Measurements from ENCODE around the gene SPDEF. TPM values are rescaled to one million over a fixed set of nuclear protein-coding genes. Genes with fewer than 3 reads are reported as not detected.

The SPDEF gene
- total RNA-seq, 1 donor from 2014 or later = 0.12 TPM

- Mint-ChIP-seq H3K9me3 (no peaks in the 10 kb centered on the region), H3K27ac (ENCODE audit: unreplicated experiment) (no peak overlapping the region), H3K4me1 (peaks cover 3% of the 10 kb centered on the region), H3K36me3 (ENCODE audit: low read depth) (peaks cover 3% of the 10 kb centered on the region), H3K27me3 (ENCODE audit: low read depth) (no peaks in the 10 kb centered on the region), H3K4me3 (no peak overlapping the region)
- TF ChIP-seq CTCF (conservative IDR thresholded peaks at IDR 0.05) = no peak
- no peak for DNase-seq (ENCODE audit: low read depth, low spot score)
These were observed 37.6 kb upstream of the SPDEF start for GRCh38 chr6:34593701-34594100.

GRCh38 chr6:34592208-34592952 is 36.3 kb upstream of the SPDEF start:
- Mint-ChIP-seq H3K27me3 (ENCODE audit: low read depth) (no peaks in the 10 kb centered on the region), H3K36me3 (ENCODE audit: low read depth) (peaks cover 3% of the 10 kb centered on the region), H3K4me1 (peaks cover 3% of the 10 kb centered on the region), H3K9me3 (no peaks in the 10 kb centered on the region), H3K27ac (ENCODE audit: unreplicated experiment) (no peak overlapping the region), H3K4me3 (no peak overlapping the region)
- DNase-seq (ENCODE audit: low read depth, low spot score) = no peak
- no peak for TF ChIP-seq CTCF (conservative IDR thresholded peaks at IDR 0.05)

GRCh38 chr6:34589691-34590090 is 33.6 kb upstream of the SPDEF start:
- H3K27me3 Mint-ChIP-seq (ENCODE audit: low read depth) = no peaks in the 10 kb centered on the region
- no peak for TF ChIP-seq CTCF (conservative IDR thresholded peaks at IDR 0.05)

GRCh38 chr6:34589140-34589539 is 33.0 kb upstream of the SPDEF start:
- TF ChIP-seq CTCF (conservative IDR thresholded peaks at IDR 0.05) = no peak
- Mint-ChIP-seq H3K27me3 (ENCODE audit: low read depth) (no peaks in the 10 kb centered on the region), H3K9me3 (no peaks in the 10 kb centered on the region), H3K27ac (ENCODE audit: unreplicated experiment) (peak overlapping the region; percentile 43), H3K4me3 (no peak overlapping the region), H3K36me3 (ENCODE audit: low read depth) (peaks cover 3% of the 10 kb centered on the region), H3K4me1 (peaks cover 3% of the 10 kb centered on the region)
- no peak for DNase-seq (ENCODE audit: low read depth, low spot score)

More at GRCh38 chr6:34589691-34590090, 33.6 kb upstream of the SPDEF start:
- Mint-ChIP-seq H3K4me1 (no peaks in the 10 kb centered on the region), H3K9me3 (no peaks in the 10 kb centered on the region), H3K4me3 (no peak overlapping the region), H3K36me3 (ENCODE audit: low read depth) (peaks cover 3% of the 10 kb centered on the region), H3K27ac (ENCODE audit: unreplicated experiment) (no peak overlapping the region)
- DNase-seq (ENCODE audit: low read depth, low spot score) = no peak

GRCh38 chr6:34587851-34588250 is 31.7 kb upstream of the SPDEF start:
- DNase-seq (ENCODE audit: low read depth, low spot score) = no peak
- Mint-ChIP-seq H3K27me3 (ENCODE audit: low read depth) (no peaks in the 10 kb centered on the region), H3K9me3 (no peaks in the 10 kb centered on the region), H3K4me1 (peaks cover 3% of the 10 kb centered on the region), H3K4me3 (no peak overlapping the region), H3K27ac (ENCODE audit: unreplicated experiment) (peak overlapping the region; percentile 62), H3K36me3 (ENCODE audit: low read depth) (peaks cover 3% of the 10 kb centered on the region)
- no peak for TF ChIP-seq CTCF (conservative IDR thresholded peaks at IDR 0.05)
